Measurements from ENCODE around the gene HSPD1.
"Not testable (repeated sequence)": the region's sequence is repeated elsewhere in the genome, so short reads cannot be mapped to it uniquely, and the experiment has no call there.

HSPD1 gene

DNA sequence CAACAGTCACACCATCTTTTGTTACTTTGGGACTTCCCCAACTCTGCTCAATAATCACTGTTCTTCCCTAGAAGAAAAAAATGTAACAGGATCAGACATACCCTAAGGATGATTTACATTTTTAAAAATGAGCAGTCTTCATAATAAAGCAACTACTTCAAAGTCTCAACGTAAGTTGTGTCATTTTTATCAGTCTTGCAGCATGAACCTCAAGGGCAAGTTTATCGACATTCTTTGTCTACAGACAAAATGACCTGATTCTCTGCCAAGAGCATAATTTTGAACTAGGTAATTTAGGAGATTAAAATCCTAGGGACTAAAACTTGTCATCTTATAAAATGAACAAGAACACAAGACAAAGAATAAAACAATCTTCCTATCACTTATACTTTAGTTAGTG lies 2.3 kb downstream of the HSPD1 start:
- DNase-seq (ENCODE audit: low read depth, low spot score) = no peak

- DNase-seq (ENCODE audit: low read depth, low spot score) = no peak
Observed at GRCh38 chr2:197496695-197497094, 2.9 kb downstream of the HSPD1 start.

GRCh38 chr2:197495433-197496134 lies 4.1 kb downstream of the HSPD1 start:
- no peak for DNase-seq (ENCODE audit: low read depth, low spot score)

GRCh38 chr2:197487385-197487784 lies 12.3 kb downstream of the HSPD1 start:
- no peak for DNase-seq (ENCODE audit: low read depth, low spot score)

- no peak for DNase-seq (ENCODE audit: low read depth, low spot score)
Observed at GRCh38 chr2:197486175-197486574, 13.5 kb downstream of the HSPD1 start.

GRCh38 chr2:197484248-197484647 lies 15.4 kb downstream of the HSPD1 start:
- not testable (repeated sequence) for DNase-seq (ENCODE audit: low read depth, low spot score)

GRCh38 chr2:197480165-197481036 lies 19.2 kb downstream of the HSPD1 start:
- no peak for DNase-seq (ENCODE audit: low read depth, low spot score)

DNA sequence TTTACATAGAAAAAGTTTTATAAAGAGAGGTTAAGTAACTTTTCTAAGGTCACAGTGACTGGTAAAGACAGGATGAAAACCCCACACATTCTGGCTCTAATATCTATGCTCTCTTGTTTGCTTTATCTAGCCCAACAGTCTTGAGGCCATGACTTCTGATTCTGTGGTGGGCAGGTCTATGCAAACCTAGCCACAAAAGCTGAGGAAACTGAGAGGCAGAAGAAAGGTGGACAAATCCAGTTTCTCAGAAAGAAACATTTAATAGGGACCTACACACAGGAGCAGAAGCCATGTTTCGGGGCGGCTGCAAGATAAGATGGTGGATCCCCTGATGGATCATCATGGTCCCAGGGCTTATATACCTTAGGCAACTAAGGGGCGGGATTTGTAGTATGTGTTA lies 21.8 kb downstream of the HSPD1 start:
- DNase-seq (ENCODE audit: low read depth, low spot score) = no peak

GRCh38 chr2:197472166-197472565 lies 27.5 kb downstream of the HSPD1 start:
- no peak for DNase-seq (ENCODE audit: low read depth, low spot score)

GRCh38 chr2:197464175-197464574 lies 35.5 kb downstream of the HSPD1 start:
- no peak for DNase-seq (ENCODE audit: low read depth, low spot score)

DNA sequence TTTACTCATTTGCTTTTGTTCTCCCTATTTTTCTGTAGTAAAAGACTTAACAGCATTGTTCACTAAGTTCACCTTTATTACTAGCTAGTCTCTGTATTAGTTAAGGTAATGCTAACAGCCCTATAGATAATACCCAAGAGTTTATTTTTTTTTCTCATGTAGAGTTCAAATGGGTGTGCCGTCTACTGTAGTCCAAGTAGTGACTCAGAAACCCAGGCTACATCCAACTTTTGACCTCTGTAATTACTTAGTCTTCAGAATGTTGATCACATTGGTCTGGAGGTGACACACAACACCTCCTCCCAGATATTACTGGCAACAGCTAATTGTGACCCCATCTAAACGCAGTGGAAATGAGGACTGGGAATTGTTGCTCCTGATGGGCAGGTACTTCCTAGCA lies 38.6 kb downstream of the HSPD1 start:
- DNase-seq (ENCODE audit: low read depth, low spot score) = no peak

GRCh38 chr2:197460649-197461048 lies 39.0 kb downstream of the HSPD1 start:
- DNase-seq (ENCODE audit: low read depth, low spot score) = no peak

DNA sequence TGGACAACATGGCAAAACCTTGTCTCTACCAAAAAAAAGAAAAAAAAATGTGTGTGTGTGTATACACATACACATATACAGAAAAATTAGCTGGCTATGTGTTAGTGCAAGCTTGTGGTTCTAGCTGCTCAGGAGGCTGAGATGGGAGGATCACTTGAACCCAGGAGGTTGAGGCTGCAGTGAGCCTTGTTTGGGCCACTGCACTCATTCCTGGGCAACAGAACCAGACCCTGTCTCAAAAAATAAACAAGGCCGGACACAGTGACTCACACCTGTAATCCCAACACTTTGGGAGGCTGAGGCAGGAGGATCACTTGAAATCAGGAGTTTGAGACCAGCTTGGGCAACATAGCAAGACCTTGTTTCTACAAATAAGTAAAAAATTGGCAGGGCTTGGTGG lies 44.2 kb downstream of the HSPD1 start:
- no peak for DNase-seq (ENCODE audit: low read depth, low spot score)

DNA sequence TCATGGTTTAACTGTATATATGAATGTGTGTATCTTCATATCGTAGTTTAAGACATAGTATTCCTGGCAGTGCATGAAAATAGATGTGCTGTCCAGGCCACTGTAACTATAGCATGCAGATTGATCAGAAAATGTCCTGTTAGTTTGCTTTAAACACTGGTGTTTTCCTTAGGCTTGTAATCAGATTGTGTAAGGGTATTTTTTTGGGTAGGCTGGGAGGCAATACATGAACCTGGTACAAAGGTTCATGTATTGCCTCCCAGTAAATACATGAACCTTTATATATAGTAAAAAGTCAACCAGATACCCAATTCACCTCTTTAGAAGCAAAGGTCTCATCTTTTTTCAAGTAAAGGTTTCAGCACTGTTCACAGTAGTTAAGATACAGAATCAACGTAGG lies 44.7 kb downstream of the HSPD1 start:
- no peak for DNase-seq (ENCODE audit: low read depth, low spot score)

DNA sequence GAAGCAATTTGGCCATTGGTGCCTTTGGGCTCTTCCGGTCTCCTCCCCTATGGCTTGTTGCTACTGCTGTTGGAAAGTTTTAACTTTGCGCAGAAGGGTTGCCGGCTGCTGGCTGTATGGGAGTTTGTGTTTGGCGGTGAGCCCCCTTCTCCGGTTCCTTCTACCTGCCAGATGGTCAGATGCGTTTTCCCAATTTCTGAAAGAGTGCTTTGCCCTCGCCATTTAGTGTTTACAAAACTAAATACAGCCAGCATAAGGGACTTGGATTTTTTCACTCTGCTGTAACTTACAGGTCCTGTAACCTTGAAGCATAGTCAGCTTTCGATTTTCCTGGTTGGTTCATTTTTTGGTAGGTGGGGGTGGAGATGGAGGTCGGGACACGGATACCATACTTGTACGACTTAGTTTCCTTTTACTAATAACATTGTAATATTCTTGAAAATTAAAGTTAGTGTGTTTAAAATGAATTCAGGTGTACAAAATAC lies 45.7 kb downstream of the HSPD1 start:
- no peak for DNase-seq (ENCODE audit: low read depth, low spot score)

DNA sequence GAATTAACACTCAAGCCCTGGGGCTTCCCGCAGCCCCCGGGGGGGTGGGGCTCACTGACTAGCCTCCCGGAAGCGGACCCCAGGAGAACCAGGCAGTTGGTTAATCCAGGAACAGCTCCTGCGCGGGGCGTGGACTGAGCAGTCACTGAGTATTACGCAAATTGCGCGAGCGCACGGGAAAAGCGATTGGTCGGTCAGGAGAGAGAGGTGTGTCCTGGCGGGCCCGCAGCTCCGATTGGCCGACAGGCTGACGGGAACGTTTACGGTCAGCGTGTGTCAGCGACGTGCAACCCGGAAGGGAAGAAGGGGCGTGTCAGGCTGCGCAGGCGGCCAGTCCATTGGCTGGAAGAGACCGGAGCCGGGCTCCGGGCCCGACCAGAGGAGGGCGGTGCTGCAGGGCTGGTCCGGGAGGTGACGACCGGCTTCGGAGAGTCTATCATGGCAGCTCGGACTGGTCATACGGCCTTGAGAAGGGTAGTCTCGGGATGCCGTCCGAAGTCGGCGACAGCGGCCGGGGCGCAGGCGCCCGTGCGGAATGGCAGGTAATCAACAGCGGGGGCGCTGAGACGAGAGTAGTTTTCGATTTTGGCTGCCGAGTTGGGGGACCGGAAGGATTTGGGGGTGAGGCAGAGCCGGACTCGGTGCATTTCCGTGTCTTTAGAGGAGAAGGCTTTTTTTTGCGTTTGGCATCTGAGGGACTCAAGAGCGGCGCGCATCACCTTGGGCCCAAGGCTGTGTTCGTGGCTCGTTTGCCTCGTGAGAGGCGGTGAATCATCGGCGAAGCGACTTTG lies 46.3 kb downstream of the HSPD1 start, which contains the start of gene COQ10B:
Gene COQ10B, plus strand, starts transcription at position 430 of the 791 bp plus-strand sequence. Its CDS starts 9 bp downstream, at position 439.
- DNase-seq (ENCODE audit: low read depth, low spot score) = peak; percentile 95

- no peak for DNase-seq (ENCODE audit: low read depth, low spot score)
Observed at GRCh38 chr2:197452754-197453122, 46.9 kb downstream of the HSPD1 start.

DNA sequence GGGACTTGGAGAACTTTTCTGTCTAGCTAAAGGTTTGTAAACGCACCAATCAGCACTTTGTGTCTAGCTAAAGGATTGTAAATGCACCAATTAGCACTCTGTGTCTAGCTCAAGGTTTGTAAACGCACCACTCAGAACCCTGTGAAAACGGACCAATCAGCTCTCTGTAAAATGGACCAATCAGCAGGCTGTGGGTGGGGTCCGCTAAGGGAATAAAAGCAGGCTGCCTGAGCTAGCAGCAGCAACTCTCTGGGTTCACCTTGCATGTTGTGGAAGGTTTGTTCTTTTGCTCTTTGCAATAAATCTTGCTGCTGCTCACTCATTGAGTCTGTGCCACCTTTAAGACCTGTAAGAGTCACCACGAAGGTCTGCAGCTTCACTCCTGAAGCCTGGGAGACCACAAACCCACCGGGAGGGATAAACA lies 48.7 kb downstream of the HSPD1 start:
- DNase-seq (ENCODE audit: low read depth, low spot score) = not testable (repeated sequence)

- DNase-seq (ENCODE audit: low read depth, low spot score) = no peak
Observed at GRCh38 chr2:197450465-197450864, 49.2 kb downstream of the HSPD1 start.

- DNase-seq (ENCODE audit: low read depth, low spot score) = no peak
Observed at GRCh38 chr2:197446844-197447243, 52.8 kb downstream of the HSPD1 start.

DNA sequence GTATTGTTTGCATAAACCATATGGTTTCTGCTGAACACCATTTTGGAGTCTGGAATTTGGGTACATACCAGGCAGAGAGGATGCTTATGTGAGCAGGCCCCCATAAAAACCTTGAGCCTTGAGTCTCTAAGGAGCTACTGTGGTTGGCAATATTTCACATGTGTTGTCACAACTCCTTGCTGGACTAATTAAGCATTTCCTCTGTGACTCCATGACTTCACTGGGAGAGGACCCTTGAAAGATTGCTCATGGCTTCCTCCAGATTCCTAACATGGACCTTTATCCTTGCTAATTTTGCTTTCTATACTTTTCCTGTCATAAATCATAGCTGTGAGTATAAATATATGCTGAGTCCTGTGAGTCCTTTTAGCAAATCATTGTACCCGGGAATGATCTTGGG lies 53.9 kb downstream of the HSPD1 start:
- no peak for DNase-seq (ENCODE audit: low read depth, low spot score)

DNA sequence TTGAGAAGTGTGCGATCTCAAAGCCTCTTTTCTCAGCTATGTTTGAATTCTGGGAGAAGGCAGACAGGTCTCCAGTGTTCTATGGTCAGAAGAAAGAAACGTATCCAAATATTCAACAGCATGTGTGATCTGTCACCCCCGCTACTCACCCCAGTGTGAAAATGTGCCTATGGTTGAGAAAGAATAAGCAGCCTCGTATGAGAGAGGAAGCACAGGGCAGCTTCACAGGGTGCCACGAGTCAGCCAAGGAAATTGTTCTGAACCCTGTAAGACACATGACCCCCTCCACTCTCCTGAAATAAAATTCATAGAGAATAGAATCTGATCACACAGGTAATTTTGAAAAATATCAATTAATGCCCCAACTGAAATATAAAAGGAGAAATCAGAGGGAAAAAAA lies 56.8 kb downstream of the HSPD1 start:
- DNase-seq (ENCODE audit: low read depth, low spot score) = no peak
